ENCODE measurements around the gene DACT3. TPM values are rescaled to one million over a fixed set of nuclear protein-coding genes. Genes with fewer than 3 reads are reported as not detected.

DACT3 gene
- total and polyA plus RNA-seq, 2 experiments from 2014 or later: 0.78 to 2.6 TPM

GRCh38 chr19:46692918-46693722 lies 32.1 kb upstream of the DACT3 start:
- Mint-ChIP-seq H3K4me1 (peaks cover 10% of the 10 kb centered on the region), H3K9me3 (no peaks in the 10 kb centered on the region), H3K27me3 (ENCODE audit: insufficient read depth, low read depth, poor library complexity) (peaks cover 11% of the 10 kb centered on the region), H3K36me3 (ENCODE audit: low read depth) (peaks cover 89% of the 10 kb centered on the region), H3K27ac (no peak overlapping the region), H3K4me3 (no peak overlapping the region)
- Histone ChIP-seq H4K20me1 (replicated peaks; ENCODE audit: insufficient read depth) (peaks cover 18% of the 10 kb centered on the region), H3K4me2 (no peak overlapping the region), H3K36me3 (ENCODE audit: insufficient read depth) (peaks cover 57% of the 10 kb centered on the region), H3F3A (replicated peaks; ENCODE audit: low read depth) (peaks cover 3% of the 10 kb centered on the region; the same call in 1 of the 2 replicates), H3K4me3 (no peak overlapping the region), H3K9me2 (ENCODE audit: insufficient read depth) (no peaks in the 10 kb centered on the region), H3K27ac (ENCODE audit: low read depth) (no peak overlapping the region), H2AFZ (no peak overlapping the region), H3K4me1 (ENCODE audit: insufficient read depth) (peaks cover 4% of the 10 kb centered on the region; the same call in 1 of the 2 replicates), H3K79me2 (replicated peaks; ENCODE audit: insufficient read depth) (0 out of 2 replicates have a peak, but pooled peaks cover 3% of the 10 kb centered on the region), H3K27me3 (ENCODE audit: insufficient read depth) (no peaks in the 10 kb centered on the region)
- DNase-seq (ENCODE audit: low spot score) (no peak), ATAC-seq (no peak)
- TF ChIP-seq EZH2 (IDR thresholded peaks at IDR 0.05; ENCODE audit: low read depth, unreplicated experiment): no peak
- no peak for TF ChIP-seq EZH2phosphoT487 (IDR thresholded peaks at IDR 0.05; ENCODE audit: unreplicated experiment)
- no peak for TF ChIP-seq POLR2AphosphoS5 (IDR thresholded peaks at IDR 0.05; ENCODE audit: low read depth)
- no peak for TF ChIP-seq CTCF (conservative IDR thresholded peaks at IDR 0.05; ENCODE audit: low read depth in 2 of 2)
- TF ChIP-seq ZNF114 (CRISPR knock-in tag; IDR thresholded peaks at IDR 0.05): no peak
- no peak for TF ChIP-seq JUNB (IDR thresholded peaks at IDR 0.05; ENCODE audit: unreplicated experiment)
- no peak for TF ChIP-seq ZNF462 (CRISPR knock-in tag; IDR thresholded peaks at IDR 0.05)
- no peak for TF ChIP-seq ZNF331 (CRISPR knock-in tag; IDR thresholded peaks at IDR 0.05; ENCODE audit: low read depth)
- TF ChIP-seq CREB1 (CRISPR knock-in tag; IDR thresholded peaks at IDR 0.05; ENCODE audit: low read depth): no peak
- TF ChIP-seq NANOG (IDR thresholded peaks at IDR 0.05; ENCODE audit: borderline replicate concordance): no peak
- no peak for TF ChIP-seq REST (IDR thresholded peaks at IDR 0.05; ENCODE audit: unreplicated experiment)
- no peak for TF ChIP-seq ETS1 (IDR thresholded peaks at IDR 0.05)
- TF ChIP-seq STAT1 (IDR thresholded peaks at IDR 0.05; ENCODE audit: unreplicated experiment): no peak

Measured in GM23338 (cell line).